ENCODE results near the gene TSSK1B.

Gene TSSK1B

DNA sequence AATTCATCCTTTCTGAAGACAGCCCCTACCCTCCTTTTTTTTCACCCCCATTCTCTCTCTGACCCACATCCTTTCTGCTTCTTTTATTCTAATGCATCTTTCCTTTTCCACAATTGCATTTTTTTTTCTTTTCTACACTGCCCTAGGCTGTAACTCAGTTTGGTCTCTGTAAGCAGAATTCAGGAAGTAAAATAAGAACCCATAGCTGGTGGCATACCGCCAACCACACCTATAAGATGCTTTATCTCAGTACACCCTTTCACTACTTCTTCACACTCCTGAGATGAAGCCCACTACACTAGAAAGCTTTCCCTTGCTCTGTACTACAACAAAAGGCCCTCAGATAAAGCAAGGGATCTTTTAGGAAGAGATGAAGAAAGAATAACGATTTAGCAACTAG is 16.1 kb upstream of the TSSK1B start:
- no peak overlapping the region for H3K27ac ChIP-seq
- TF ChIP-seq ZFX (IDR thresholded peaks at IDR 0.05) (no peak), CTCF (conservative IDR thresholded peaks at IDR 0.05) (no peak)

DNA sequence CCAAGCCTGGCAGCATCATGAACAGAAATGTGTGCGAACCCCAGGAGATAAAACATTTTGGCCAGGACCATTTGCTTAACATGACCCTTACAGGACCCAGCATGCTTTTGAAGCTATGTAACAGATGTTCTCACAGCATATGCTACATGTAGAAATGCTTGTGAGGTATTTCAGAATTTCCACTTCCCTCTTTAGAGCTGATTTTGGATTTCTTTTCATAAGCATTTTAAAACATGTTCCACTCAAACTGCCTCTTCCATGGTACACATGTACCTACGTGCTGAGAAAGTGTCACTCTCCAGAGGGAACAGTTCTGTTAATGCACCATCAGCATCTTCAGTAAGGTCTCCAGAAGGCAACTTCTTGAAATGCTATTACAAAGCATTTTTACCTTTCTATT is 15.7 kb upstream of the TSSK1B start:
- TF ChIP-seq ZFX (IDR thresholded peaks at IDR 0.05) (no peak), CTCF (conservative IDR thresholded peaks at IDR 0.05) (no peak)
- no peak overlapping the region for H3K27ac ChIP-seq

GRCh38 chr5:113448252-113448651 is 13.5 kb upstream of the TSSK1B start:
- no peak overlapping the region for H3K27ac ChIP-seq

DNA sequence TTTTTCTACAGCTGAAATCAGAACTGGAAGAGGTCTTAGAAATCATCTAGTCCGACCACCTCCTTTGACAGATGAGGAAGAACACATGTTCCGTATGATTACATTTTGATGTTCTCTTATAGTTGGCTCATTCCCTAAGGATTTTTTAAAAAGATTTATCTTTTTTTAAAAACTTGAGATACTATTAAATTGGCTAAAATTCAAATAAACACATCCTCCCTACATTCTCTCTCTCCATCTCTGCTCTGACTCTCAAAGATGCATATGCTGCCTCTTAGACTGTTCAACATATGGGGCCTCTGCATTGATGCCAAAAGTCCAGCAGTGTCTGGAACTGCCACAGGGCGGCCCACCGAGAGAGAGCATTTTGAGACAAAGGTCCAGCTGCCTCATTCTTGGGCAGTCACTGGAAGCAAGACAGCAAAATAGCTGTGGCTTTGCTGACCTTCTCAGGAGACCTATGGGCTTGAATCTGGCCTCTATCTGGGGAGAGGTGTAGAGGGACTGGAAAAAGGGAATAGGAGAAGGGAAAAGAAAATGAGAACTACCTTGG is 12.8 kb upstream of the TSSK1B start:
- no peak overlapping the region for H3K27ac ChIP-seq
- TF ChIP-seq ZFX (IDR thresholded peaks at IDR 0.05) (no peak), CTCF (conservative IDR thresholded peaks at IDR 0.05) (no peak)

More at GRCh38 chr5:113448252-113448651, 13.5 kb upstream of the TSSK1B start:
- no peak for TF ChIP-seq CTCF (conservative IDR thresholded peaks at IDR 0.05)
- TF ChIP-seq ZFX (IDR thresholded peaks at IDR 0.05) = no peak

DNA sequence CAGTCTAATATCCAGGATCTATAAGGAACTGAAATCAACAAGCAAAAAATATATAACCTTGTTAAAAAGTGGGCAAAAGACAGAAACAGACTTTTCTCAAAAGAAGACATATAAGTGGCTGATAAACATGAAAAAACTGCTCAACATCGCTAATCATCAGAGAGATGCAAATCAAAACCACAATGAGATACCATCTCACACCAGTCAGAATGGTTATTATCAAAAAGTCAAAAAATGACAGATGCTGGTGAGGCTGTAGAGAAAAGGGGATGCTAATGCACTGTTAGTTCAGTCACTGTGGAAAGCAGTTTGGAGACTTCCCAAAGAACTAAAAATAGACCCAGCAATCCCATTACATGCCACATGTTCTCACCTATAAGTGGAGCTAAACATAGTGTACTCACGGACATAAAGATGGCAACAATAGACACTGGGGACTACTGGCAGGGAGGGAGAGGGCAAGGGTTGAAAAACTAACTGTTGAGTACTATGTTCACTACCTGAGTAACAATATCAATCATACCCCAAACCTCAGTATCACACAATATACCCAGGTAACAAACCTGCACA is 11.7 kb upstream of the TSSK1B start:
- no peak overlapping the region for H3K27ac ChIP-seq
- TF ChIP-seq ZFX (IDR thresholded peaks at IDR 0.05) = no peak

DNA sequence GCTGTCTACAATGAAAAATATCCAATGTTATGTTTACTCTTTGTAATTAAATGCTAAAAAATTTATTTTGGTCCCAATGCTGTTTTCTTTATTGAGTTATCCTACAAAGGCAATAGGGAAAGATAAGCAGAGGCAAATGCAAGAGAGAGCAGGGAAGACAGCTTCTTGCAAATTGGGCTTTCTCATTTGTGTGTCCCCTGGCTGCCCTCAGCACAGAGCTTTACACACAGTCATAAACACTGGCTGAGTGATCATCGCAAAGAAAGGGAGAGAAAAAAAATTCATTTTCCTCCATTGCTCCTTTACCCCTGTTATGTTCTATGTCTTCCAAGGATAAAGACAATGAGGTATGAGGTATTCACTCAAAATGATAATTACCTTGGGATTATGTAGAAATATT is 2.3 kb upstream of the TSSK1B start:
- TF ChIP-seq CTCF (conservative IDR thresholded peaks at IDR 0.05) (no peak), ZFX (IDR thresholded peaks at IDR 0.05) (no peak)
- H3K27ac ChIP-seq = no peak overlapping the region

DNA sequence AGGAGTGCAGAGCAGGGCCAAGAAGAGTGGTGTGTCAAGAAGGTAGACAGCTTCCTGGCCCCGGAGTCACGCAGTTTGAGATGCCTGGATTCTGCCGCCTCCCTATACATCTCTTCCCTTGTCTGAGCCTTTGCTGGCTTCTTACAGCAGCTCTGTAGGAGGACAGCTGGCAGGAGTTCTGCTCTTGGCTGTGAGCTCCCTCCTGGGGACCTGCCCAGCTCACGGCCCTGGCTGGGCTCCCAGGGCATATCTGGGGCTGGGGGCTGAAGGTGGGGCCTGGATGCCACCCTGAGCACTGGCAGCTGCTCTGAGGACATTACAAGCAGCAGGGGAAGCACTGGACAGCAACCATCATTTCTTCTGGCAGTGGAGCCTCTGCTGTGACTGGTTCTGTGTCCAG is 786 bp upstream of the TSSK1B start:
- H3K27ac ChIP-seq = no peak overlapping the region
- TF ChIP-seq CTCF (conservative IDR thresholded peaks at IDR 0.05) (no peak), ZFX (IDR thresholded peaks at IDR 0.05) (no peak)

Data from C4-2B (cell line).